Inferior parietal cortex (tissue), 1 donor: ENCODE data around the gene FOXP4.

Experiments used
- DNase-seq: peaks from one replicate; pipeline ENCODE4 v3.0.0-alpha.2; 2016; ENCODE audit errors: extremely low spot score

Gene FOXP4

DNA sequence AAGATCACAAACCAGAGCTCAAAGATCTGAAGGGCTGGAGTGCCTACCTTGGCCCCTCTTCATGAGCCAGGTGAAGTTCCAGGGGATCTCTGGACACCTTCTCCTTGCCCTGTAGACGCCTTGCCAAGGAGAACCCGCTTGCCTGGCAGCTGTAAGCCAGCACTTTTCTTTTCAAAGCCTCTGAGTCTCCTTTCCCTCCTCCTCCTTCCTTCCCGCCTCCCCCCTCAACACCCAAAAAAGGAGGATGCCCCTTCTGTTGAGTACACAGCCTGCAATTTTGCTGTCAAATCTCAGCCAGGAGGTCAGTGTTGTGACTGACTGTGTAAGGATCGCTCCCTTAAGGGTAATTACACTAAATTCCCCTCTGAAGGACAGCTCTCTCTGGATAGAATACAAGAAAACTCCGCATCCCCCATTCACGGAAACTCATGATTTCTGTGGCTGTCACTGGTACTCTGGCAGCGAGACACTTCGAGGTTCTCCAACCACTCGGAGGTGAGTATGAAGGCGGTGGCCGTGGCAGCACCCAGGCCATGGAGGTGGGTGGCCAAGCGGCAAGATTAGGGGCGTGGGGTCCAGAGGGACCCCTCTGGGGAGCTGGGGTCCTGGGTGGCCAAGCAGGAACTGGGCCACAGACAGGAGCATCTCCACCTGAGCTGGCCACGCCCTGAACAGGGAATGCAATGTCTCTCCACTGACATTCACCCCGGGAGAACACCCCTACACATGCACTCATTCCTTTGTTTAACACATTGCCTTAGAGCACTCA is 23.2 kb upstream of the FOXP4 start:
- no peak for DNase-seq

GRCh38 chr6:41523915-41524633 is 22.1 kb upstream of the FOXP4 start:
- DNase-seq, result no peak

DNA sequence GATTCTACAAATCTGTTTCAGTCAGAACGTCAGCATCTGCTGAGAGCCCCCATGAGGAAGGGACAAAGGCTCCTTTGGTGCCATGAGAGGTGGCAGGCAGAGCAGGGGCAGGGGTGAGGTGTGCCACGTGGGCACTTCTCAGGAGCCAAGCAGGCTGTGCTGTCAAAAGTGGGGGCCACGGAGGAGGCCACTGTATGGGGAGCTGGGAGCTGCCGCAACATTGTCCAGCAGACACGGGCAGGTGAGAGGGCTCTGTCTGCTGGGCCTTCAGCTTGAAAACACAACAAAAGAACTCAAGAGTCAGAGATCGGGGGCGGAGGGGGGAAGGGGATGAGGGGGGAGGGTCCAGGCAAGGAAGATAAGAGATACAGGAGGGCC is 21.6 kb upstream of the FOXP4 start:
- no peak for DNase-seq

GRCh38 chr6:41527721-41528408 is 18.3 kb upstream of the FOXP4 start:
- no peak for DNase-seq

- DNase-seq, result no peak
These were observed 17.7 kb upstream of the FOXP4 start for GRCh38 chr6:41528409-41528963.

DNA sequence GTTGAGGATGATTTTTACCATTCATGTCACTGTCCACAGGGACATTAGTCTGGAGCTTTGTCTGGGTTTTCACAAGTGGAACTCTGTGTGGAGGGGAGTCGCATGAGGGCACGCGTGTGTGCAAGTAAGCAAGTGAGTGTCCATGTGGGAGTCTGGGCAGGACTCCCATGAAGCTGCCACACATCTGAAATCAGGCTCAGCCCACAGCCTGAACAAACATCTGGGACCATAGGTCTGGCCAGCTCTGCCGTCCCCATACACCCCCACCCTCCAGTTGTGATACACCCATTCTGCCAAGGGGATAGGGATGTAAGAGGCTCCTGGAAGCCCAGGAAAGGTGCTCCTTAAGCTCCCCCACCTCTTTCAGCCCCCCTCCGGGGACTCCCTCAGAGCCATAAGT is 17.1 kb upstream of the FOXP4 start:
- DNase-seq, result no peak

DNA sequence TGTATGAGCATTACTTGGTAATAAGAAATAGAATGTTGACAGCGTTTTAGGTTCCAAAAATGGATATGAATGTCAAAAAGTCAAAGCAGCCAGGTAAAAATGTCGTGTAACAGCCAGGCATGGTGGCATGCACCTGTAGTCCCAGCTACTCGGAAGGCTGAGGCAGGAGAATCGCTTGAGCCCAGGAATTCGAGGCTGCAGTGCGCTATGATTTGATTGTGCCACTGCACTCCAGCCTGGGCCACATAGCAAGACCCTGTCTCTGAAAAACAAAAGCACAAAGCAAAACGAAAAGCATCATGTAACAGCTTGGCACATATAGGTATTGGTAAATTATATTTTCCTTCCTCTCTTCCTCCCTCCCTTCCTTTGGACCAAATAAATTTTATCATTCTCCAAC is 16.2 kb upstream of the FOXP4 start:
- no peak for DNase-seq

DNA sequence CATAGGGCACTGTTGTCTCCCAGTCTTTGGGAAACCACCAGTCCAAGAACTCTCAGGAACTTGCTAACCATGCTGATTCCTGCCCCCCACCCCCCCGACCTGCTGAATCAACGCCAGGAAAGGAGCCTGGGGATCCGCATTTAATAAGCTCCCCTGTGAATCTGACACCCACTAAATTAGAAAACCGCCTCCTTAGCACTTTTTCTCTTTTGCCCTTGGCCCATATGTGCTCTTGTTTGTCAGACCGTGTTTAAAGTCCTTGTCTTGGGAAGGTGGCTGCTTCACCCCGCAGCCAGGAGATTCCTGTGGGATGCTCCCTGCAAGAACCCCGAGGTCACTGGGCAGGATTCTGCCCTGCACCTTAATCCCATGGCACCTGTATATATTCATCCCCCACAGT is 15.7 kb upstream of the FOXP4 start:
- DNase-seq, result no peak

- no peak for DNase-seq
These were observed 15.2 kb upstream of the FOXP4 start for GRCh38 chr6:41531016-41531415.

GRCh38 chr6:41531591-41532582 is 14.3 kb upstream of the FOXP4 start:
- no peak for DNase-seq

GRCh38 chr6:41535766-41536165 is 10.4 kb upstream of the FOXP4 start:
- no peak for DNase-seq

DNA sequence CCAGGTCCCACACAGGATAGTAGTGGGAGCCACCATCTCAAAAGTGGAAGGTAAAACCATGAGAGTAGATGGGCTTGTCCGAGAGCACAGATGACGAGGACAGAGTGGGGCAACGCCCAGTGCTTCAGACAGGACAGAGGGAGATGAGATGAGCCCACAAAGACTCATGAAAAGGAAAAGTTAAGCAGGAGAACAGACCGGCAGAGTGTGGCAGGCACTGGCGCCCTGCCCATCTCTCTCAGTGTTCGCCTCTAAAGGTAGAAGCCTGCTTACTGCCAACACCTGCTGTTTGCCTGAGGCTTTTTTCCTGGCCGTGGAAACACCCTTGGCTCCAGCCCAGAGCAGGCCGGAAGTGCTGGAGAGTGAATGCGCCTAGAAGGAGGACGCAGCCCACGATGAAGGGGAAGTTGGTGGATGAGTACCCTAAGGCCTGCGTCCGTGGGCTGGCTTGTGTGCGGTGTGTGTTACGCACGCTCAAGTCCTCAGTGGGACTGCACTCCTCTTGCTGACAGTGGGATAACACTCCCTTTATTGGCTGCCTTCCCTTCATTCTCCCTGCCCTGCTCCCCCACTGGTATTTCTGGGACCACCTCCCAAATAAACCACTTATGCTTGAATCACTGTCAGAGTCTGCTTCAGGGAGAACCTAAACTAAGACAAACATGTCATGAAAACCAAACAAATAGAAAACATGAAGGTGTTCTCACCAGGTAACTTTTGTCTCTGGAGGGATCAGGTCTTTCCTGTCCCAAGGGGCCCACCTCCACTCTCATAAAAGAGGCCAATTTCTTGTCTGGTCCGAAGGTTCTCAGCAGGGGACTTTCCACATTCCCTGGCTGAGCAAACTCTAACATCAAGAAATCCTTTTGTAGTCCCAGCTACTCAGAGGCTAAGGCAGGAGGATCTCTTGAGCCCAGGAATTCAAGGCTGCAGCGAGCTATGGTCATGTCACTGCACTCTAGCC is 9.1 kb upstream of the FOXP4 start:
- no peak for DNase-seq

DNA sequence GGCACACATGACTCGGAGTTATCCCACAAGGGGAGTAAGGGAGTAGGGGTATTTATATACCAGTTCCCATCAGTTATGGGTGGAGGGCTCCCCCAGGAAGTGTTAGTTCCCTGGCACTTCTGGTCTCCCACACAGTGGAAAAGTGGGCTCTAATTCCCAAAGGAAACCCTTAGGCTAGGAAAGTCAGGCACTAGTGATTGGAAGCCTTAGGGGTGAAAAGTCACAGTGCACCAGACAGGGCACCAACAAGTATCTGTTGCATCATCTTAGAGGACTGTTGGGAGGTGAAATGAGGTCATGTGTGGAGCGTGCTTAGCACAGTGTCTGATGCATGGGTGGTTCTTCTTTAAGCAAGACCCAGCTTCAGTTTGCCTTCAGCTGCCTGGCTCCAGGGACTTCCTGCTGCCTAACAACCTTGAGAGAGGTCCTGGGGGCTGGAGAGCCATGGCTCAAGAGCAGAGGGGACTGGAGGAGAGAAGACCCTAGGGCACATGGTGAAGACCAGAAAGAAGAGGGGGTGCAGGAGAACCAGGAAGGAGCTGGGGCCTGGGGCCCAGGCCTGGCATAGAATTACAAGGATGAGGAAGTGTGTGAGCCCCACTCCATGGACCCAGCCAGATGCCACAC is 7.5 kb upstream of the FOXP4 start:
- no peak for DNase-seq

DNA sequence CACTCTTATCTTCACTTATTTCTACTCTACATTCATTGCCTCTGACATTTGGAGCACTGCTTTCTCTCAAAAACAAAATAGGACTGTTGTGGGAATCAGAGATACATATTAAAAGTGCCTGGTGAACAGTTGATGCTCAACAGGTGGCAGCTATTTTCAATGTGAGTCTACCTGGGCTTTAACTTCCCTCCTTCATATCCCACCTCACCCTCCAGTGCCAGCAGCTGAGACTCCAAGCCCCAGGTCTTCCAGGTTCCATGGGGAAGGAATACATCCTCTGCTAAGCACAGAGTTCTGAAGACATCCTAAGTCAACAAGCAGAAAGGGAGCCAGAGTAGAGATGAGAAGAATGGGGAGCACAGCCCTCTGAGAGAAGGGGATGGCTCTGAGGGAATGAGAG is 7.0 kb upstream of the FOXP4 start:
- DNase-seq, result no peak

GRCh38 chr6:41541364-41541763 is 4.8 kb upstream of the FOXP4 start:
- DNase-seq, result no peak

DNA sequence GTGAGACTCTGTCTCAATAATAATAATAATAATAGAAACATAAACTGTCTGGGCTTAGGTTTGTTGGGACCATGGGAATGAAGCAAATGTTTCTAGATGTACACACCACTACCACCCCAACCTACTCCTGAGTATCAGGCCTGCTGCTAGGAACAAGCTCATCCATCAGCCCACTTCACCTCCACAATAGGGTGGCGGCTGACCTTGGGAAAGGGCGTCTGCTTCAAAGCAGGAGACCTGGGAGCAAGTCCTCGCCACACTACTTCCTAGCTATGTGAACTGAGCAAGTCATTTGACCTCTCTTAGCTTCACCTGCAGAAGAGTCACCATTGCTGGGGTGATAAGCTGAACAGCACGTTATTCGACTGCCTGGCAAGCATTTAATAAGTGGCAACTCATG is 3.1 kb upstream of the FOXP4 start:
- no peak for DNase-seq

DNA sequence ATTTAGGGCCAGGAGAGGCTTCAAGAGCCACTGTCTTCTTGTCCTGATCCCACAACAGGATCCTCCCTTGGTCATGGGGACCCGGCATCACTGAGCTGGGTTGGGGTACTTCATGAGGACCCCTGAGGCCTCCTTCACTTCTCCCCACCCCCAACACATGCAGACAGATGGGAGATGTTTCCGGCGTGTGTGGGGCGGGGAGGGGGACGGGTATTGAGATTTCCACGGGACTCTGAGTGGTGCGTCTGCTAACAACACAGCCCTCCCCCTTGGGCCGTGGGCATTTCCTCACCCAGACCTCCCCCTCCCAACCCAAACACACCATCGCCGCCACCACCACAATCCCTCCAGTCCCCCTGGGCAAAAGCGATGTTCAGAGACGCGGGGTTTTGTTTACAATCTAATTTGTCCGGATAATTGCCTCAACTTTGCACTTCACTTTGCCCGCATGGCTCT is 906 bp upstream of the FOXP4 start:
- no peak for DNase-seq

DNA sequence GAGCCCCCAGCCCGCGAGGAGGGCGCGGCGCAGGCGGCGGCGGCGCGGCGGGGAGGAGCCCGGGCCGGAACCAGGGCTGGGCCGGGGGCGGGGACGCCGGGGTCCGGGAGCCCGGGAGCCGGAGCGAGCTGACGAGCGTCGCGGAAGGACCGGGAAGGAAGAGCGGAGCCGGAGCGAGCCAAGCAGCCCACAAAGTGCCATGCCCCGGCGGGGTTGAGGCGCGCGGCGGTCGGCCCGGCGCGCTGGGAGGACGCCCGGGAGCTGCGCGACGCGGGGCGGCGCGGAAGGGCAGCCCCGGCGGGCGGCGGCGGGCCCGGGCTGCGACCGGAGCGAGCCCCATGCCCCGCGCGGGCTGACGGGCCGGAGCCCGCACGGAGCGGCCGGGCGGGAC is 289 bp downstream of the FOXP4 start:
- DNase-seq, result peak; percentile 13
